Endodermal cell (in vitro differentiated cells): Measurements from ENCODE around the gene ARAP2. TPM values are rescaled to one million over a fixed set of nuclear protein-coding genes. Genes with fewer than 3 reads are reported as not detected.

ENCODE experiments used
- DNase-seq: peaks from one replicate; pipeline ENCODE4 v3.0.0-alpha.2; 2017
- H3K27ac ChIP-seq: 2 replicates; pipeline ENCODE4 v1.5.1; 2013; ENCODE audit warnings: mild to moderate bottlenecking, low read depth, low read length, moderate library complexity
- H3K27me3 ChIP-seq: 2 replicates; pipeline ENCODE4 v1.6.1; 2013; ENCODE audit warnings: mild to moderate bottlenecking, low read length, moderate library complexity; ENCODE audit not compliant: insufficient read depth, control insufficient read depth, poor library complexity, severe bottlenecking
- H3K36me3 ChIP-seq: 2 replicates; pipeline ENCODE4 v1.7.0; 2013; ENCODE audit warnings: mild to moderate bottlenecking, low read length, moderate library complexity; ENCODE audit not compliant: control insufficient read depth, insufficient read depth
- H3K4me1 ChIP-seq: one replicate; pipeline ENCODE4 v1.7.0; 2013; ENCODE audit warnings: low read length; ENCODE audit not compliant: control insufficient read depth, insufficient read depth
- H3K4me3 ChIP-seq: 2 replicates; pipeline ENCODE4 v1.5.1; 2013; ENCODE audit warnings: mild to moderate bottlenecking, low read length, moderate library complexity
- H3K9ac ChIP-seq: 2 replicates; pipeline ENCODE4 v1.6.1; 2013; ENCODE audit warnings: mild to moderate bottlenecking, low read length, moderate library complexity; ENCODE audit not compliant: poor library complexity, severe bottlenecking; ENCODE audit errors: extremely low read depth
- H3K9me3 ChIP-seq: 2 replicates; pipeline ENCODE4 v1.6.1; 2013; ENCODE audit warnings: mild to moderate bottlenecking, low read length, moderate library complexity; ENCODE audit not compliant: control insufficient read depth
- H3K27ac Mint-ChIP-seq: 2 replicates; pipeline ENCODE4 v1.8.0; 2020; ENCODE audit warnings: mixed read lengths
- H3K27me3 Mint-ChIP-seq: 2 replicates; pipeline ENCODE4 v1.8.0; 2021; ENCODE audit warnings: mild to moderate bottlenecking, mixed read lengths; ENCODE audit not compliant: insufficient read depth
- H3K36me3 Mint-ChIP-seq: 2 replicates; pipeline ENCODE4 v1.8.0; 2020; ENCODE audit warnings: low read depth, mixed read lengths
- H3K4me1 Mint-ChIP-seq: 2 replicates; pipeline ENCODE4 v1.8.0; 2020; ENCODE audit warnings: mixed read lengths
- H3K4me3 Mint-ChIP-seq: 2 replicates; pipeline ENCODE4 v1.8.0; 2020; ENCODE audit warnings: mild to moderate bottlenecking, moderate library complexity, mixed read lengths
- H3K9me3 Mint-ChIP-seq: 2 replicates; pipeline ENCODE4 v1.8.0; 2020; ENCODE audit warnings: mild to moderate bottlenecking, mixed read lengths
- CTCF ChIP-seq: fragments of 200-600 bp; sonication (generic); conservative IDR thresholded peaks from 2 replicates; pipeline ENCODE4 v1.5.0; 2021; ENCODE audit warnings: antibody characterized with exemption, mild to moderate bottlenecking
- WGBS, 2 experiments: methylation state at CpG; one replicate each; pipeline versions ENCODE4 v1.1.5 to v1.1.7; 2013; ENCODE audit warnings: missing lambda C conversion rate in 2 of 2, mixed read lengths in 1 of 2; ENCODE audit not compliant: insufficient coverage in 1 of 2, insufficient read length in 1 of 2; 5-methylcytosine and 5-hydroxymethylcytosine counted together
- total RNA-seq, 2 donors: library from RNA; stranded (reverse); fragmentation: NEBNext Ultra II Directional in 1 of 2; extraction: Animal tissue kit (Norgen Biotek cat#: 25700) in 1 of 2; gene quantifications; 2 replicates in 1 of 2; 3 replicates in 1 of 2; pipeline ENCODE4 v1.2.1, GENCODE V29; 2021

The ARAP2 gene
- total RNA-seq, 2 donors from 2014 or later: 2.2 to 5.5 TPM

GRCh38 chr4:36020351-36020750 lies 224.0 kb downstream of the ARAP2 start:
- H3K36me3 Mint-ChIP-seq: no peaks in the 10 kb centered on the region
- H3K27ac ChIP-seq: no peak overlapping the region
- H3K4me3 ChIP-seq: no peak overlapping the region
- H3K4me1 ChIP-seq: peaks cover 5% of the 10 kb centered on the region
- WGBS, 2 experiments: 95 to 100% methylated on average over 2 to 3 of the region's 3 CpGs
- H3K4me1 Mint-ChIP-seq: peaks cover 6% of the 10 kb centered on the region
- DNase-seq: no peak
- H3K27ac Mint-ChIP-seq: no peak overlapping the region
- no peak overlapping the region for H3K4me3 Mint-ChIP-seq
- H3K27me3 Mint-ChIP-seq: no peaks in the 10 kb centered on the region
- no peak overlapping the region for H3K9ac ChIP-seq
- H3K9me3 ChIP-seq: no peaks in the 10 kb centered on the region
- no peaks in the 10 kb centered on the region for H3K27me3 ChIP-seq
- TF ChIP-seq CTCF: no peak
- no peaks in the 10 kb centered on the region for H3K9me3 Mint-ChIP-seq
- no peaks in the 10 kb centered on the region for H3K36me3 ChIP-seq

Other genes with a start within 250 kb of the ARAP2 start
- gene DTHD1, start 37.1 kb upstream of the ARAP2 start, total RNA-seq: not detected